Measurements from ENCODE around the gene RFX4. TPM values are rescaled to one million over a fixed set of nuclear protein-coding genes. Genes with fewer than 3 reads are reported as not detected.

Gene RFX4
- total and polyA plus RNA-seq, 10 of the 15 experiments (the other 5 are each of a cell fraction or from before 2014, with no cell fraction given), result 0.02 to 0.23 TPM; not detected in 8

- CTCF ChIA-PET, result interaction anchor here (1.7 kb wide), 1 partner anchor 118 kb away, joined by 5 read pairs; no protein-coding TSS in a partner anchor
Measured at GRCh38 chr12:106723416-106723815, 140.6 kb downstream of the RFX4 start.

GRCh38 chr12:106724116-106724515 lies 141.3 kb downstream of the RFX4 start:
- no peak overlapping the region for H2AFZ ChIP-seq (ENCODE audit: control insufficient read depth, low read depth, low read length)
- H3K4me2 ChIP-seq (ENCODE audit: control insufficient read depth, insufficient read depth), result no peak overlapping the region
- no peak overlapping the region for H3K27ac ChIP-seq (ENCODE audit: control insufficient read depth, insufficient read depth)
- ATAC-seq (no peak), FAIRE-seq (no peak), DNase-seq (ENCODE audit: low read depth, low spot score) (no peak)
- H3K4me3 ChIP-seq, result no peak overlapping the region
- no peaks in the 10 kb centered on the region for H3K79me2 ChIP-seq (ENCODE audit: control insufficient read depth, insufficient read depth, low read length)
- SMC1A ChIA-PET (ENCODE audit: uncharacterized antibody, unreplicated experiment), result interaction anchor here (0.7 to 1.5 kb wide), 3 partner anchors 12 to 51 kb away, joined by 3 to 4 read pairs (median 4); no protein-coding TSS in a partner anchor
- no peaks in the 10 kb centered on the region for H3K4me1 ChIP-seq (ENCODE audit: control insufficient read depth, insufficient read depth, low read length)
- intact Hi-C loops (cut with micrococcal nuclease; ENCODE audit: unreplicated experiment) (no loop called here), in situ Hi-C loops (cut with MboI) (no loop called here)
- RAD21 ChIA-PET (ENCODE audit: unreplicated experiment), result no interaction called here
- H3K36me3 ChIP-seq (ENCODE audit: control insufficient read depth in 2 of 2, insufficient read depth in 2 of 2, low read length in 1 of 2), result no peaks in the 10 kb centered on the region
- 100% methylated on average over 1 of the region's 1 CpG for WGBS (ENCODE audit: insufficient coverage, insufficient replicate concordance, low lambda C conversion rate, missing lambda C conversion rate)
- no peaks in the 10 kb centered on the region; a peak in 2 of 4 replicates for H3K27me3 ChIP-seq (replicated peaks in 1 of 2; ENCODE audit: control insufficient read depth in 2 of 2, insufficient read depth in 2 of 2, low read length in 1 of 2)
- no peaks in the 10 kb centered on the region for H4K20me1 ChIP-seq (ENCODE audit: control insufficient read depth, insufficient read depth)
- H3K9me3 ChIP-seq (replicated peaks; ENCODE audit: control insufficient read depth, insufficient read depth, low read length), result no peaks in the 10 kb centered on the region
- CTCF ChIA-PET, result interaction anchor here (1.7 kb wide), 1 partner anchor 118 kb away, joined by 5 read pairs; no protein-coding TSS in a partner anchor
- POLR2A ChIA-PET, result interaction anchor here (0.7 kb wide), 1 partner anchor 293 kb away, joined by 4 read pairs; no protein-coding TSS in a partner anchor
- no peak overlapping the region for H3K9ac ChIP-seq (ENCODE audit: control insufficient read depth, insufficient read depth, low read length)
- no TSS peak for BruUV-seq (replicated peaks)
- TF ChIP-seq, protein P1, sequence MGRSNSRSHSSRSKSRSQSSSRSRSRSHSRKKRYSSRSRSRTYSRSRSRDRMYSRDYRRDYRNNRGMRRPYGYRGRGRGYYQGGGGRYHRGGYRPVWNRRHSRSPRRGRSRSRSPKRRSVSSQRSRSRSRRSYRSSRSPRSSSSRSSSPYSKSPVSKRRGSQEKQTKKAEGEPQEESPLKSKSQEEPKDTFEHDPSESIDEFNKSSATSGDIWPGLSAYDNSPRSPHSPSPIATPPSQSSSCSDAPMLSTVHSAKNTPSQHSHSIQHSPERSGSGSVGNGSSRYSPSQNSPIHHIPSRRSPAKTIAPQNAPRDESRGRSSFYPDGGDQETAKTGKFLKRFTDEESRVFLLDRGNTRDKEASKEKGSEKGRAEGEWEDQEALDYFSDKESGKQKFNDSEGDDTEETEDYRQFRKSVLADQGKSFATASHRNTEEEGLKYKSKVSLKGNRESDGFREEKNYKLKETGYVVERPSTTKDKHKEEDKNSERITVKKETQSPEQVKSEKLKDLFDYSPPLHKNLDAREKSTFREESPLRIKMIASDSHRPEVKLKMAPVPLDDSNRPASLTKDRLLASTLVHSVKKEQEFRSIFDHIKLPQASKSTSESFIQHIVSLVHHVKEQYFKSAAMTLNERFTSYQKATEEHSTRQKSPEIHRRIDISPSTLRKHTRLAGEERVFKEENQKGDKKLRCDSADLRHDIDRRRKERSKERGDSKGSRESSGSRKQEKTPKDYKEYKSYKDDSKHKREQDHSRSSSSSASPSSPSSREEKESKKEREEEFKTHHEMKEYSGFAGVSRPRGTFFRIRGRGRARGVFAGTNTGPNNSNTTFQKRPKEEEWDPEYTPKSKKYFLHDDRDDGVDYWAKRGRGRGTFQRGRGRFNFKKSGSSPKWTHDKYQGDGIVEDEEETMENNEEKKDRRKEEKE (IDR thresholded peaks at IDR 0.05), result no peak
- TF ChIP-seq MYB (IDR thresholded peaks at IDR 0.05; ENCODE audit: borderline replicate concordance, low read depth, low read length) (no peak), BMI1 (IDR thresholded peaks at IDR 0.05; ENCODE audit: borderline replicate concordance) (no peak), PRDM15 (CRISPR knock-in tag; IDR thresholded peaks at IDR 0.05) (no peak)

More at GRCh38 chr12:106723416-106723815, 140.6 kb downstream of the RFX4 start:
- ChIA-PET POLR2A (no interaction called here), RAD21 (ENCODE audit: unreplicated experiment) (no interaction called here), SMC1A (ENCODE audit: uncharacterized antibody, unreplicated experiment) (no interaction called here)
- Histone ChIP-seq H4K20me1 (ENCODE audit: control insufficient read depth, insufficient read depth) (no peaks in the 10 kb centered on the region), H2AFZ (ENCODE audit: control insufficient read depth, low read depth, low read length) (no peak overlapping the region), H3K4me1 (ENCODE audit: control insufficient read depth, insufficient read depth, low read length) (no peaks in the 10 kb centered on the region), H3K27me3 (replicated peaks in 1 of 2; ENCODE audit: control insufficient read depth in 2 of 2, insufficient read depth in 2 of 2, low read length in 1 of 2) (no peaks in the 10 kb centered on the region; a peak in 2 of 4 replicates), H3K4me2 (ENCODE audit: control insufficient read depth, insufficient read depth) (no peak overlapping the region), H3K79me2 (ENCODE audit: control insufficient read depth, insufficient read depth, low read length) (no peaks in the 10 kb centered on the region), H3K27ac (ENCODE audit: control insufficient read depth, insufficient read depth) (no peak overlapping the region), H3K9ac (ENCODE audit: control insufficient read depth, insufficient read depth, low read length) (no peak overlapping the region), H3K4me3 (no peak overlapping the region), H3K36me3 (ENCODE audit: control insufficient read depth in 2 of 2, insufficient read depth in 2 of 2, low read length in 1 of 2) (no peaks in the 10 kb centered on the region), H3K9me3 (replicated peaks; ENCODE audit: control insufficient read depth, insufficient read depth, low read length) (no peaks in the 10 kb centered on the region)
- ATAC-seq (no peak), FAIRE-seq (no peak), DNase-seq (ENCODE audit: low read depth, low spot score) (no peak)
- intact Hi-C loops (cut with micrococcal nuclease; ENCODE audit: unreplicated experiment), result no loop called here
- in situ Hi-C loops (cut with MboI), result no loop called here
- WGBS (ENCODE audit: insufficient coverage, insufficient replicate concordance, low lambda C conversion rate, missing lambda C conversion rate), result 65% methylated on average over 3 of the region's 3 CpGs
- BruUV-seq (replicated peaks), result no TSS peak
- TF ChIP-seq IRF4 (IDR thresholded peaks at IDR 0.05; ENCODE audit: low read depth, low read length) (no peak), ASH2L (IDR thresholded peaks at IDR 0.05; ENCODE audit: borderline replicate concordance, low read depth) (no peak), GABPA (IDR thresholded peaks at IDR 0.05; ENCODE audit: low read depth) (no peak), ZNF24 (IDR thresholded peaks at IDR 0.05) (no peak), HDGF (IDR thresholded peaks at IDR 0.05) (no peak), LARP7 (IDR thresholded peaks at IDR 0.05) (no peak), DPF2 (IDR thresholded peaks at IDR 0.05) (no peak), FOXM1 (IDR thresholded peaks at IDR 0.05; ENCODE audit: low read depth, low read length) (no peak)

All from GM12878 (cell line).